ENCODE measurements around the gene SLC35F4. TPM values are rescaled to one million over a fixed set of nuclear protein-coding genes. Genes with fewer than 3 reads are reported as not detected.
"Not testable (repeated sequence)": the region's sequence is repeated elsewhere in the genome, so short reads cannot be mapped to it uniquely, and the experiment has no call there.

SLC35F4 gene
- total RNA-seq, 6 experiments from 2014 or later: not detected

- TF ChIP-seq CTCF (IDR thresholded peaks at IDR 0.05): no peak
- no peaks in the 10 kb centered on the region; the same call in 1 of the 2 replicates for H3K27me3 Mint-ChIP-seq (ENCODE audit: insufficient read depth)
- 0 out of 2 replicates have a peak, but pooled peaks cover 3% of the 10 kb centered on the region for H3K36me3 Mint-ChIP-seq (ENCODE audit: low read depth)
- no peak overlapping the region for H3K27ac Mint-ChIP-seq
- H3K4me1 Mint-ChIP-seq (ENCODE audit: low read depth): no peaks in the 10 kb centered on the region
- DNase-seq: no peak
- no peak overlapping the region for H3K4me3 Mint-ChIP-seq
- peaks cover 48% of the 10 kb centered on the region for H3K9me3 Mint-ChIP-seq
Measured at GRCh38 chr14:57753821-57754220, 112.1 kb downstream of the SLC35F4 start.

- peaks cover 45% of the 10 kb centered on the region for H3K9me3 Mint-ChIP-seq
- H3K4me3 Mint-ChIP-seq; DNase-seq; H3K27me3 Mint-ChIP-seq (ENCODE audit: insufficient read depth); H3K4me1 Mint-ChIP-seq (ENCODE audit: low read depth); H3K36me3 Mint-ChIP-seq (ENCODE audit: low read depth); H3K27ac Mint-ChIP-seq: not testable (repeated sequence)
Measured at GRCh38 chr14:57752142-57752695, 113.7 kb downstream of the SLC35F4 start.

- no peak overlapping the region for H3K4me3 Mint-ChIP-seq
- DNase-seq: no peak
- peaks cover 39% of the 10 kb centered on the region for H3K9me3 Mint-ChIP-seq
- H3K27ac Mint-ChIP-seq: no peak overlapping the region
- no peaks in the 10 kb centered on the region for H3K4me1 Mint-ChIP-seq (ENCODE audit: low read depth)
- no peak for TF ChIP-seq CTCF (IDR thresholded peaks at IDR 0.05)
- 0 out of 2 replicates have a peak, but pooled peaks cover 3% of the 10 kb centered on the region for H3K36me3 Mint-ChIP-seq (ENCODE audit: low read depth)
- H3K27me3 Mint-ChIP-seq (ENCODE audit: insufficient read depth): no peaks in the 10 kb centered on the region; the same call in 1 of the 2 replicates
Measured at GRCh38 chr14:57751400-57751799, 114.5 kb downstream of the SLC35F4 start.

GRCh38 chr14:57749267-57749666 is 116.6 kb downstream of the SLC35F4 start:
- DNase-seq: no peak
- Mint-ChIP-seq H3K36me3 (ENCODE audit: low read depth) (0 out of 2 replicates have a peak, but pooled peaks cover 3% of the 10 kb centered on the region), H3K27ac (no peak overlapping the region), H3K4me1 (ENCODE audit: low read depth) (no peaks in the 10 kb centered on the region), H3K9me3 (peaks cover 33% of the 10 kb centered on the region), H3K4me3 (no peak overlapping the region), H3K27me3 (ENCODE audit: insufficient read depth) (no peaks in the 10 kb centered on the region)
- TF ChIP-seq CTCF (IDR thresholded peaks at IDR 0.05): no peak

- DNase-seq: no peak
- Mint-ChIP-seq H3K4me1 (ENCODE audit: low read depth) (no peaks in the 10 kb centered on the region), H3K36me3 (ENCODE audit: low read depth) (no peaks in the 10 kb centered on the region), H3K27ac (no peak overlapping the region), H3K27me3 (ENCODE audit: insufficient read depth) (no peaks in the 10 kb centered on the region), H3K4me3 (no peak overlapping the region), H3K9me3 (peaks cover 36% of the 10 kb centered on the region)
- TF ChIP-seq CTCF (IDR thresholded peaks at IDR 0.05): no peak
Measured at GRCh38 chr14:57748279-57748678, 117.6 kb downstream of the SLC35F4 start.

- no peak for DNase-seq
- no peaks in the 10 kb centered on the region for H3K27me3 Mint-ChIP-seq (ENCODE audit: insufficient read depth)
- no peaks in the 10 kb centered on the region for H3K4me1 Mint-ChIP-seq (ENCODE audit: low read depth)
- H3K9me3 Mint-ChIP-seq: peaks cover 39% of the 10 kb centered on the region
- no peaks in the 10 kb centered on the region for H3K36me3 Mint-ChIP-seq (ENCODE audit: low read depth)
- TF ChIP-seq CTCF (IDR thresholded peaks at IDR 0.05): no peak
- H3K27ac Mint-ChIP-seq: no peak overlapping the region
- no peak overlapping the region for H3K4me3 Mint-ChIP-seq
Measured at GRCh38 chr14:57747036-57747435, 118.9 kb downstream of the SLC35F4 start.
